HEK293 (cell line): ENCODE measurements around the gene RBM19.

ENCODE experiments used
- CTCF ChIA-PET: fragments of 350-600 bp; formaldehyde crosslinking; extraction: SDS; loops from one replicate; lab custom pipeline; 2021; ENCODE audit warnings: antibody characterized with exemption; lab: Yijun Ruan, JAX
- POLR2A ChIA-PET: fragments of 300-600 bp; formaldehyde crosslinking; extraction: SDS; loops from one replicate; lab custom pipeline; 2020; ENCODE audit warnings: antibody characterized with exemption, inconsistent platforms; lab: Yijun Ruan, JAX
- H3K27ac ChIP-seq: fragments of 200-500 bp; sonication (Bioruptor generic); 2 replicates; pipeline ENCODE4 v1.5.1; 2014; ENCODE audit warnings: low read depth, low read length, control low read depth, inconsistent platforms; ENCODE audit errors: extremely low read depth
- H3K36me3 ChIP-seq, 2 experiments: fragments of 200-500 bp in 1 of 2; sonication (Bioruptor generic) in 1 of 2; 1 replicate in 1 of 2; 2 replicates in 1 of 2; pipeline ENCODE4 v1.5.1; 2014 to 2017; ENCODE audit warnings: inconsistent platforms in 2 of 2, low read length in 2 of 2; ENCODE audit not compliant: control insufficient read depth in 2 of 2, insufficient read depth in 1 of 2
- H3K4me1 ChIP-seq: fragments of 200-500 bp; sonication (Bioruptor generic); 2 replicates; pipeline ENCODE4 v1.5.1; 2014; ENCODE audit warnings: mild to moderate bottlenecking, low read length, inconsistent platforms; ENCODE audit not compliant: control insufficient read depth, insufficient read depth
- H3K4me3 ChIP-seq: 2 replicates; pipeline ENCODE4 v1.5.1; 2011; ENCODE audit warnings: low read depth, mild to moderate bottlenecking, control low read depth, low read length, moderate library complexity
- H3K9me3 ChIP-seq: fragments of 200-500 bp; sonication (Bioruptor generic); 2 replicates; pipeline ENCODE4 v1.5.1; 2014; ENCODE audit warnings: low read depth, low read length, inconsistent platforms; ENCODE audit not compliant: control insufficient read depth, insufficient read depth
- MYNN ChIP-seq: fragments of 450-650 bp; formaldehyde crosslinking; IDR thresholded peaks from 2 replicates; pipeline ENCODE4 v1.5.1; 2016; ENCODE audit warnings: missing biosample characterization, missing genetic modification characterization, borderline replicate concordance
- REPIN1 ChIP-seq: fragments of 450-650 bp; formaldehyde crosslinking; IDR thresholded peaks from 2 replicates; pipeline ENCODE4 v1.5.1; 2017; ENCODE audit warnings: missing biosample characterization, missing genetic modification characterization, low read depth
- TRIM28 ChIP-seq: IDR thresholded peaks from 2 replicates; pipeline ENCODE4 v1.6.1; 2011; ENCODE audit warnings: low read length, control low read depth, borderline replicate concordance
- YY2 ChIP-seq: fragments of 450-650 bp; formaldehyde crosslinking; IDR thresholded peaks from 2 replicates; pipeline ENCODE4 v1.5.1; 2016; ENCODE audit warnings: missing biosample characterization, missing genetic modification characterization
- ZBTB7A ChIP-seq: fragments of 450-650 bp; formaldehyde crosslinking; IDR thresholded peaks from 2 replicates; pipeline ENCODE4 v1.5.1; 2016; ENCODE audit warnings: low read depth, missing biosample characterization, missing genetic modification characterization
- ZFP3 ChIP-seq: fragments of 450-650 bp; formaldehyde crosslinking; IDR thresholded peaks from 2 replicates; pipeline ENCODE4 v1.5.1; 2016; ENCODE audit warnings: low read depth, missing biosample characterization, missing genetic modification characterization
- ZFP41 ChIP-seq: fragments of 450-650 bp; formaldehyde crosslinking; IDR thresholded peaks from 2 replicates; pipeline ENCODE4 v1.5.1; 2016; ENCODE audit warnings: missing biosample characterization, missing genetic modification characterization, borderline replicate concordance
- ZFP69B ChIP-seq: fragments of 450-650 bp; formaldehyde crosslinking; IDR thresholded peaks from 2 replicates; pipeline ENCODE4 v1.5.1; 2016; ENCODE audit warnings: missing biosample characterization, missing genetic modification characterization
- ZNF133 ChIP-seq: fragments of 450-650 bp; formaldehyde crosslinking; IDR thresholded peaks from 2 replicates; pipeline ENCODE4 v1.5.1; 2016; ENCODE audit warnings: missing biosample characterization, missing genetic modification characterization
- ZNF266 ChIP-seq: fragments of 450-650 bp; formaldehyde crosslinking; IDR thresholded peaks from 2 replicates; pipeline ENCODE4 v1.5.1; 2016; ENCODE audit warnings: missing biosample characterization, missing genetic modification characterization, low read depth
- ZNF324 ChIP-seq: fragments of 450-650 bp; formaldehyde crosslinking; IDR thresholded peaks from 2 replicates; pipeline ENCODE4 v1.5.1; 2016; ENCODE audit warnings: missing biosample characterization, missing genetic modification characterization
- ZNF366 ChIP-seq: fragments of 450-650 bp; formaldehyde crosslinking; conservative IDR thresholded peaks from 2 replicates; pipeline ENCODE4 v1.5.1; 2016; ENCODE audit warnings: missing biosample characterization, missing genetic modification characterization
- ZNF658 ChIP-seq: fragments of 450-650 bp; formaldehyde crosslinking; IDR thresholded peaks from 2 replicates; pipeline ENCODE4; 2016; ENCODE audit warnings: missing biosample characterization, missing genetic modification characterization
- ZNF670 ChIP-seq: fragments of 450-650 bp; formaldehyde crosslinking; IDR thresholded peaks from 2 replicates; pipeline ENCODE4 v1.5.1; 2016; ENCODE audit warnings: missing biosample characterization, missing genetic modification characterization, low read depth
- ZNF777 ChIP-seq: fragments of 450-650 bp; formaldehyde crosslinking; IDR thresholded peaks from 2 replicates; pipeline ENCODE4 v1.5.1; 2017; ENCODE audit warnings: missing biosample characterization, missing genetic modification characterization, borderline replicate concordance
- ZNF791 ChIP-seq: fragments of 450-650 bp; formaldehyde crosslinking; IDR thresholded peaks from 2 replicates; pipeline ENCODE4 v1.5.1; 2016; ENCODE audit warnings: missing biosample characterization, missing genetic modification characterization
- TF ChIP-seq, protein P1 (sequence below): fragments of 450-650 bp; formaldehyde crosslinking; IDR thresholded peaks from 2 replicates; pipeline ENCODE4 v1.5.0; 2017; ENCODE audit warnings: missing biosample characterization, missing genetic modification characterization, borderline replicate concordance
- TF ChIP-seq, protein P2 (sequence below): fragments of 450-650 bp; formaldehyde crosslinking; IDR thresholded peaks from 2 replicates; pipeline ENCODE4 v1.5.1; 2016; ENCODE audit warnings: missing biosample characterization, missing genetic modification characterization
- TF ChIP-seq, protein P3 (sequence below): fragments of 450-650 bp; formaldehyde crosslinking; IDR thresholded peaks from 2 replicates; pipeline ENCODE4 v1.5.1; 2016; ENCODE audit warnings: missing biosample characterization, missing genetic modification characterization
- TF ChIP-seq, protein P4 (sequence below): fragments of 450-650 bp; formaldehyde crosslinking; IDR thresholded peaks from 2 replicates; pipeline ENCODE4 v1.5.1; 2016; ENCODE audit warnings: missing biosample characterization, missing genetic modification characterization
- TF ChIP-seq, protein P5 (sequence below): fragments of 450-650 bp; formaldehyde crosslinking; IDR thresholded peaks from 2 replicates; pipeline ENCODE4; 2016; ENCODE audit warnings: missing biosample characterization, missing genetic modification characterization
- TF ChIP-seq, protein P6 (sequence below): fragments of 450-650 bp; formaldehyde crosslinking; IDR thresholded peaks from 2 replicates; pipeline ENCODE4 v1.5.1; 2016; ENCODE audit warnings: missing biosample characterization, missing genetic modification characterization, borderline replicate concordance

RBM19 gene

DNA sequence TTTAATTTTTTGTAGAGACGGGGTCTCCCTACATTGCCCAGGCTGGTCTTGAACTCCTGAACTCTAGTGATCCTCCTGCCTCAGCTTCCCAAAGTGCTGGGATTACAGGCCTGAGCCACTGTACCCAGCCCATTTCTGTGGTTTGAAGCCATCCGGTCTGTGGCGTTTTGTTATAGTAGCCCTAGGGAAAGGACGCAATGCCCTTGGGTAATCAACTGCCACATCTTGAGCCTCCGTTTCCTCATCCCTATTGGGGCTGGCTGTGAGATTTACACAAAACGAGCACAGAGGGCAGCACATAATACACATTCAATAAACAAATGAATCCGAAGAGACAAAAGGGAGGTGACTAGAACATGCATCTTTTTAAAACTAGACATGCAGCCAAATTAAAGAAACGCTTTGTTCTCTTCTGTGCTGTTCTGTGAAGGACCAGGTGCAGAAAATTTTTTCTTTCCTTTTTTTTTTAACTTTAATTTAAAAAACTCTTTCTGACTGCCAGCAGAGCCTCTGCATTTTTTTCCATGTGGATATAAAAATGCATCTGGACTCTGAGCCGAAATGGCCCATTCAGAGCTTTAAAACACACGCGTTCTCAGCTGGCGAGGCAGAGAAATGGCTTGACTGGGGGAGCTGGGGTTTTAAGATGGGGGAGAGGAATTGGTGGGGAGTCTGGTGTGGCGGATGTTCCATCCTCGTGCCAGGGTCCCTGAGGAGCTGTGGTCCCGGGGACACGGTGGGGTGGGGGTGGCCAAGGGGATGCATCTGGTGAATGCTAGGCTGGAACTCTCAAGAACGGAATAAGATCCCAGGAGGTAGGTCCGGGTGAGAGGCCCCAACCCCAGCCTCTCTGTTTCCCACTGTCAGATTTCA is 119.0 kb downstream of the RBM19 start (continued):
- TF ChIP-seq ZNF777 (no peak), ZNF133 (tag by site-specific recombination) (no peak), YY2 (tag by site-specific recombination) (no peak), ZNF791 (tag by site-specific recombination) (no peak), TRIM28 (no peak)
- TF ChIP-seq, protein P1, sequence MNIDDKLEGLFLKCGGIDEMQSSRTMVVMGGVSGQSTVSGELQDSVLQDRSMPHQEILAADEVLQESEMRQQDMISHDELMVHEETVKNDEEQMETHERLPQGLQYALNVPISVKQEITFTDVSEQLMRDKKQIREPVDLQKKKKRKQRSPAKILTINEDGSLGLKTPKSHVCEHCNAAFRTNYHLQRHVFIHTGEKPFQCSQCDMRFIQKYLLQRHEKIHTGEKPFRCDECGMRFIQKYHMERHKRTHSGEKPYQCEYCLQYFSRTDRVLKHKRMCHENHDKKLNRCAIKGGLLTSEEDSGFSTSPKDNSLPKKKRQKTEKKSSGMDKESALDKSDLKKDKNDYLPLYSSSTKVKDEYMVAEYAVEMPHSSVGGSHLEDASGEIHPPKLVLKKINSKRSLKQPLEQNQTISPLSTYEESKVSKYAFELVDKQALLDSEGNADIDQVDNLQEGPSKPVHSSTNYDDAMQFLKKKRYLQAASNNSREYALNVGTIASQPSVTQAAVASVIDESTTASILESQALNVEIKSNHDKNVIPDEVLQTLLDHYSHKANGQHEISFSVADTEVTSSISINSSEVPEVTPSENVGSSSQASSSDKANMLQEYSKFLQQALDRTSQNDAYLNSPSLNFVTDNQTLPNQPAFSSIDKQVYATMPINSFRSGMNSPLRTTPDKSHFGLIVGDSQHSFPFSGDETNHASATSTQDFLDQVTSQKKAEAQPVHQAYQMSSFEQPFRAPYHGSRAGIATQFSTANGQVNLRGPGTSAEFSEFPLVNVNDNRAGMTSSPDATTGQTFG (tag by site-specific recombination), result no peak
- TF ChIP-seq, protein P2, sequence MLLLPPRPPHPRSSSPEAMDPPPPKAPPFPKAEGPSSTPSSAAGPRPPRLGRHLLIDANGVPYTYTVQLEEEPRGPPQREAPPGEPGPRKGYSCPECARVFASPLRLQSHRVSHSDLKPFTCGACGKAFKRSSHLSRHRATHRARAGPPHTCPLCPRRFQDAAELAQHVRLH, result no peak
- TF ChIP-seq, protein P3, sequence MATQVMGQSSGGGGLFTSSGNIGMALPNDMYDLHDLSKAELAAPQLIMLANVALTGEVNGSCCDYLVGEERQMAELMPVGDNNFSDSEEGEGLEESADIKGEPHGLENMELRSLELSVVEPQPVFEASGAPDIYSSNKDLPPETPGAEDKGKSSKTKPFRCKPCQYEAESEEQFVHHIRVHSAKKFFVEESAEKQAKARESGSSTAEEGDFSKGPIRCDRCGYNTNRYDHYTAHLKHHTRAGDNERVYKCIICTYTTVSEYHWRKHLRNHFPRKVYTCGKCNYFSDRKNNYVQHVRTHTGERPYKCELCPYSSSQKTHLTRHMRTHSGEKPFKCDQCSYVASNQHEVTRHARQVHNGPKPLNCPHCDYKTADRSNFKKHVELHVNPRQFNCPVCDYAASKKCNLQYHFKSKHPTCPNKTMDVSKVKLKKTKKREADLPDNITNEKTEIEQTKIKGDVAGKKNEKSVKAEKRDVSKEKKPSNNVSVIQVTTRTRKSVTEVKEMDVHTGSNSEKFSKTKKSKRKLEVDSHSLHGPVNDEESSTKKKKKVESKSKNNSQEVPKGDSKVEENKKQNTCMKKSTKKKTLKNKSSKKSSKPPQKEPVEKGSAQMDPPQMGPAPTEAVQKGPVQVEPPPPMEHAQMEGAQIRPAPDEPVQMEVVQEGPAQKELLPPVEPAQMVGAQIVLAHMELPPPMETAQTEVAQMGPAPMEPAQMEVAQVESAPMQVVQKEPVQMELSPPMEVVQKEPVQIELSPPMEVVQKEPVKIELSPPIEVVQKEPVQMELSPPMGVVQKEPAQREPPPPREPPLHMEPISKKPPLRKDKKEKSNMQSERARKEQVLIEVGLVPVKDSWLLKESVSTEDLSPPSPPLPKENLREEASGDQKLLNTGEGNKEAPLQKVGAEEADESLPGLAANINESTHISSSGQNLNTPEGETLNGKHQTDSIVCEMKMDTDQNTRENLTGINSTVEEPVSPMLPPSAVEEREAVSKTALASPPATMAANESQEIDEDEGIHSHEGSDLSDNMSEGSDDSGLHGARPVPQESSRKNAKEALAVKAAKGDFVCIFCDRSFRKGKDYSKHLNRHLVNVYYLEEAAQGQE, result no peak
- TF ChIP-seq, protein P4, sequence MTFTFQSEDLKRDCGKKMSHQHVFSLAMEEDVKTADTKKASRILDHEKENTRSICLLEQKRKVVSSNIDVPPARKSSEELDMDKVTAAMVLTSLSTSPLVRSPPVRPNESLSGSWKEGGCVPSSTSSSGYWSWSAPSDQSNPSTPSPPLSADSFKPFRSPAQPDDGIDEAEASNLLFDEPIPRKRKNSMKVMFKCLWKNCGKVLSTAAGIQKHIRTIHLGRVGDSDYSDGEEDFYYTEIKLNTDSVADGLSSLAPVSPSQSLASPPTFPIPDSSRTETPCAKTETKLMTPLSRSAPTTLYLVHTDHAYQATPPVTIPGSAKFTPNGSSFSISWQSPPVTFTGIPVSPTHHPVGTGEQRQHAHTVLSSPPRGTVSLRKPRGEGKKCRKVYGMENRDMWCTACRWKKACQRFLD (tag by site-specific recombination), result no peak
- TF ChIP-seq, all 188 proteins: peak for 0

DNA sequence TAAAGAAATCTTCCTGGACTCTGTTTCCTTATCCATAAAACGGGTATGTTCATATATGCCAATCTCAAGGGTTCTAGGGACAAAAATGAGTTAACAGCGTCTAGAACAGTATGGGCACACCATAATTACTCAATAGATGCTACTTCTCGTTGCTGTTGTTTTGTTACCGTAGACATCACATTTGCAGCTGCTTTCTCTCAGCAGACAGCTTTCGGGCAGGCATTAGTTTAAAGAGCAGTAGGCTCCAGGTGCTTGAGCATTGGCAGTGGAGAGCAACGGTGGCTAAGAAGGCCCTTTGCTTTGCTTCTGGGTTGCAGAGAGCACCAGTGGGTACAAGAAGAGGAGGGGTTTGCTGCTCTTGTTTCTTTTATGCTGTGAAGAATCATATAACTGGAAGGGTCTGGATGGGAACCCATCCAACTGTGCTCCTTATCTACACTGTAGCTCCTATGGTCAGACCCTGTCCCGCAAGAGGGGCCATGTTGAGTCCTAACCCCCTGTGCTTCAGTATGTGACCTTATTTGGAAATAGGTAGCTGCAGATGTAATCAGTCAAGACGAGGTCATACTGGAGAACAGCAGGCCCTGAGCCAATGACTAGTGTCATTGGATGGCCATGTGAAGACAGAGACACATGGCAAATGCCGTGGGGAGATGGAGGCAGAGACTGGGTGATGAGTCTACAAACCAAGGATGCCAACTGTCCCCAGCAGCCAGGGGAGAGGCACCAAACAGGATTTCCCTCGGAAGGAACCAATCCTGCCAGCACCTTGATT is 120.0 kb downstream of the RBM19 start:
- Histone ChIP-seq H3K4me1 (no peaks in the 10 kb centered on the region), H3K36me3 (peaks cover 0 to 13% of the 10 kb centered on the region in 2 experiments; a peak in 1 of 3 replicates), H3K4me3 (no peak overlapping the region), H3K9me3 (no peaks in the 10 kb centered on the region), H3K27ac (no peak overlapping the region)
- POLR2A ChIA-PET, result no interaction called here
- CTCF ChIA-PET, result interaction anchor here (0.9 kb wide), 1 partner anchor 89 kb away, joined by 3 read pairs; no protein-coding TSS in a partner anchor
- TF ChIP-seq, protein P5, sequence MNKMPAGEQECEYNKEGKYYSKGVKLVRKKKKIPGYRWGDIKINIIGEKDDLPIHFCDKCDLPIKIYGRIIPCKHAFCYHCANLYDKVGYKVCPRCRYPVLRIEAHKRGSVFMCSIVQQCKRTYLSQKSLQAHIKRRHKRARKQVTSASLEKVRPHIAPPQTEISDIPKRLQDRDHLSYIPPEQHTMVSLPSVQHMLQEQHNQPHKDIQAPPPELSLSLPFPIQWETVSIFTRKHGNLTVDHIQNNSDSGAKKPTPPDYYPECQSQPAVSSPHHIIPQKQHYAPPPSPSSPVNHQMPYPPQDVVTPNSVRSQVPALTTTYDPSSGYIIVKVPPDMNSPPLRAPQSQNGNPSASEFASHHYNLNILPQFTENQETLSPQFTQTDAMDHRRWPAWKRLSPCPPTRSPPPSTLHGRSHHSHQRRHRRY, result no peak
- TF ChIP-seq REPIN1 (no peak), ZNF658 (tag by site-specific recombination) (no peak), ZNF324 (no peak), ZFP41 (tag by site-specific recombination) (no peak), ZBTB7A (no peak), ZNF670 (tag by site-specific recombination) (no peak), ZNF366 (tag by site-specific recombination) (no peak), MYNN (tag by site-specific recombination) (no peak), ZFP3 (tag by site-specific recombination) (no peak), ZFP69B (tag by site-specific recombination) (no peak), ZNF266 (tag by site-specific recombination) (no peak)
- TF ChIP-seq, protein P6, sequence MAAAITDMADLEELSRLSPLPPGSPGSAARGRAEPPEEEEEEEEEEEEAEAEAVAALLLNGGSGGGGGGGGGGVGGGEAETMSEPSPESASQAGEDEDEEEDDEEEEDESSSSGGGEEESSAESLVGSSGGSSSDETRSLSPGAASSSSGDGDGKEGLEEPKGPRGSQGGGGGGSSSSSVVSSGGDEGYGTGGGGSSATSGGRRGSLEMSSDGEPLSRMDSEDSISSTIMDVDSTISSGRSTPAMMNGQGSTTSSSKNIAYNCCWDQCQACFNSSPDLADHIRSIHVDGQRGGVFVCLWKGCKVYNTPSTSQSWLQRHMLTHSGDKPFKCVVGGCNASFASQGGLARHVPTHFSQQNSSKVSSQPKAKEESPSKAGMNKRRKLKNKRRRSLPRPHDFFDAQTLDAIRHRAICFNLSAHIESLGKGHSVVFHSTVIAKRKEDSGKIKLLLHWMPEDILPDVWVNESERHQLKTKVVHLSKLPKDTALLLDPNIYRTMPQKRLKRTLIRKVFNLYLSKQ (tag by site-specific recombination), result no peak
